DND-41 (cell line): Measurements from ENCODE around the gene LAYN.

ENCODE experiments used
- EZH2 ChIP-seq: IDR thresholded peaks from 3 replicates; pipeline ENCODE4 v1.6.1; 2012; ENCODE audit warnings: borderline replicate concordance, low read depth, mild to moderate bottlenecking, moderate library complexity, low read length, inconsistent platforms; ENCODE audit not compliant: severe bottlenecking
- TF ChIP-seq, protein P1 (sequence below): IDR thresholded peaks from 2 replicates; pipeline ENCODE4 v1.5.1; 2012; ENCODE audit warnings: borderline replicate concordance, low read length, moderate library complexity, mild to moderate bottlenecking; ENCODE audit not compliant: poor library complexity, severe bottlenecking; ENCODE audit errors: extremely low read depth

DNA sequence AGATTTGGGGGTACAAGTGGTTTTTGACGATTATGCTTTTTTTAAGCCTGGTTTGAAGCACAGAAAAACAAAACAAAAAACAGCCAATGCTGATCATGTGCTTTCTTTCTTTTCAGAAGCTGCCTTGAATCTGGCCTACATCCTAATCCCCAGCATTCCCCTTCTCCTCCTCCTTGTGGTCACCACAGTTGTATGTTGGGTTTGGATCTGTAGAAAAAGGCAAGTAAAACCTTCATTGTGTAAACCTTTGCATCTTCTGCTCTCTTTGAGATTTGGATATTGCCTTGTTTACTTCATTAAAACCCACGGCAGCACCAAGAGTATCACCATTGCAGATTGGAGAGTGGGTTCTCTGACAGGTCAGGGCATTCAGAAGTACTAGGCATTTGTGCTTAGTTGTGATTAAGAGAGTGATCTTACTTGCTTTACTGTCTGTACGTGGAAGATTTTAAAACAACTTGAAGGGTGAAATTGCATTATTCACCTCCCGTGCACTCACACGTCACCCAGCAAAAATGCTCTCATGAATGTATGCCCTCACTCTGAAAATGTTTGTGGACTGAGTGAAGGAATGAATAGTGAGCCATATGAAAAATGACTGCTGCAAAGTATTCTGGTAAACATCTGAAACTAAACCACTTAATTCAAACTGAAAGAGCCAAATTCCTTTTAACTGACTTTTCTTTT is 17.0 kb downstream of the LAYN start:
- TF ChIP-seq, protein P1, sequence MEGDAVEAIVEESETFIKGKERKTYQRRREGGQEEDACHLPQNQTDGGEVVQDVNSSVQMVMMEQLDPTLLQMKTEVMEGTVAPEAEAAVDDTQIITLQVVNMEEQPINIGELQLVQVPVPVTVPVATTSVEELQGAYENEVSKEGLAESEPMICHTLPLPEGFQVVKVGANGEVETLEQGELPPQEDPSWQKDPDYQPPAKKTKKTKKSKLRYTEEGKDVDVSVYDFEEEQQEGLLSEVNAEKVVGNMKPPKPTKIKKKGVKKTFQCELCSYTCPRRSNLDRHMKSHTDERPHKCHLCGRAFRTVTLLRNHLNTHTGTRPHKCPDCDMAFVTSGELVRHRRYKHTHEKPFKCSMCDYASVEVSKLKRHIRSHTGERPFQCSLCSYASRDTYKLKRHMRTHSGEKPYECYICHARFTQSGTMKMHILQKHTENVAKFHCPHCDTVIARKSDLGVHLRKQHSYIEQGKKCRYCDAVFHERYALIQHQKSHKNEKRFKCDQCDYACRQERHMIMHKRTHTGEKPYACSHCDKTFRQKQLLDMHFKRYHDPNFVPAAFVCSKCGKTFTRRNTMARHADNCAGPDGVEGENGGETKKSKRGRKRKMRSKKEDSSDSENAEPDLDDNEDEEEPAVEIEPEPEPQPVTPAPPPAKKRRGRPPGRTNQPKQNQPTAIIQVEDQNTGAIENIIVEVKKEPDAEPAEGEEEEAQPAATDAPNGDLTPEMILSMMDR = no peak
- no peak for TF ChIP-seq EZH2
